Mesenchymal stem cell (in vitro differentiated cells and primary cell): ENCODE measurements around the gene RFC3.

Experiments
- DNase-seq: peaks from one replicate; pipeline ENCODE4 v3.0.0-alpha.2; 2013
- H2AFZ ChIP-seq: one replicate; pipeline ENCODE4 v1.6.1; 2013; ENCODE audit warnings: low read depth, mild to moderate bottlenecking, control low read depth, inconsistent platforms, low read length, moderate library complexity
- H2AK5ac ChIP-seq: 2 replicates; pipeline ENCODE4 v1.6.1; 2013; ENCODE audit warnings: low read length, moderate library complexity, mild to moderate bottlenecking, inconsistent platforms; ENCODE audit not compliant: severe bottlenecking
- H2BK120ac ChIP-seq: one replicate; pipeline ENCODE4 v1.6.1; 2013; ENCODE audit warnings: low read depth, mild to moderate bottlenecking, inconsistent platforms, low read length, moderate library complexity
- H2BK12ac ChIP-seq, 2 experiments: one replicate each; pipeline ENCODE4 v1.6.1; 2013; ENCODE audit warnings: inconsistent platforms in 2 of 2, low read length in 2 of 2, mild to moderate bottlenecking in 2 of 2, moderate library complexity in 2 of 2, control low read depth in 1 of 2
- H2BK15ac ChIP-seq: one replicate; pipeline ENCODE4 v1.6.1; 2013; ENCODE audit warnings: mild to moderate bottlenecking, low read depth, inconsistent platforms; ENCODE audit not compliant: poor library complexity, severe bottlenecking
- H2BK5ac ChIP-seq: 2 replicates; pipeline ENCODE4 v1.6.1; 2013; ENCODE audit warnings: low read depth, mild to moderate bottlenecking, low read length, control low read depth, inconsistent platforms; ENCODE audit not compliant: poor library complexity, severe bottlenecking
- H3K14ac ChIP-seq, 2 experiments: one replicate each; pipeline ENCODE4 v1.6.1; 2013; ENCODE audit warnings: inconsistent platforms in 2 of 2, low read length in 2 of 2, control low read depth in 1 of 2, mild to moderate bottlenecking in 1 of 2, moderate library complexity in 1 of 2
- H3K18ac ChIP-seq, 2 experiments: one replicate each; pipeline ENCODE4 v1.6.1; 2013; ENCODE audit warnings: inconsistent platforms in 2 of 2, low read length in 2 of 2, control low read depth in 1 of 2, low read depth in 1 of 2, mild to moderate bottlenecking in 1 of 2
- H3K23ac ChIP-seq, 2 experiments: one replicate each; pipeline ENCODE4 v1.6.1; 2013; ENCODE audit warnings: inconsistent platforms in 2 of 2, low read length in 2 of 2, mild to moderate bottlenecking in 2 of 2, moderate library complexity in 2 of 2, control low read depth in 1 of 2
- H3K27ac ChIP-seq: 2 replicates; pipeline ENCODE4 v1.5.1; 2013; ENCODE audit warnings: mild to moderate bottlenecking, moderate library complexity, low read length, control low read depth, inconsistent platforms; ENCODE audit not compliant: poor library complexity, severe bottlenecking
- H3K27me3 ChIP-seq, 2 experiments: 2 replicates each; pipeline versions ENCODE4 v1.6.1 to v1.7.0; 2013; ENCODE audit warnings: low read length in 2 of 2, mild to moderate bottlenecking in 2 of 2, moderate library complexity in 2 of 2, control low read depth in 1 of 2, inconsistent platforms in 1 of 2; ENCODE audit not compliant: control insufficient read depth in 1 of 2, insufficient read depth in 1 of 2
- H3K36me3 ChIP-seq, 2 experiments: 2 replicates each; pipeline versions ENCODE4 v1.6.1 to v1.7.0; 2013; ENCODE audit warnings: low read length in 2 of 2, control low read depth in 1 of 2, inconsistent platforms in 1 of 2, low read depth in 1 of 2, mild to moderate bottlenecking in 1 of 2; ENCODE audit not compliant: insufficient read depth in 2 of 2, control insufficient read depth in 1 of 2
- H3K4ac ChIP-seq, 2 experiments: one replicate each; pipeline ENCODE4 v1.6.1; 2013; ENCODE audit warnings: inconsistent platforms in 2 of 2, low read length in 2 of 2, mild to moderate bottlenecking in 2 of 2, moderate library complexity in 2 of 2, control low read depth in 1 of 2, low read depth in 1 of 2
- H3K4me1 ChIP-seq: 2 replicates; pipeline ENCODE4 v1.6.1; 2013; ENCODE audit warnings: low read depth, low read length, control low read depth; ENCODE audit not compliant: control insufficient read depth, insufficient read depth
- H3K4me2 ChIP-seq: 2 replicates; pipeline ENCODE4 v1.6.1; 2013; ENCODE audit warnings: low read length, mild to moderate bottlenecking, inconsistent platforms; ENCODE audit not compliant: poor library complexity, severe bottlenecking
- H3K4me3 ChIP-seq, 2 experiments: 2 replicates each; pipeline versions ENCODE4 v1.5.1 to v1.7.0; 2013; ENCODE audit warnings: low read length in 2 of 2, mild to moderate bottlenecking in 2 of 2, control low read depth in 1 of 2, low read depth in 1 of 2; ENCODE audit not compliant: insufficient read depth in 1 of 2
- H3K79me1 ChIP-seq: replicated peaks from 2 replicates; pipeline ENCODE4 v1.6.1; 2013; ENCODE audit warnings: mild to moderate bottlenecking, control low read depth, low read length, inconsistent platforms; ENCODE audit not compliant: poor library complexity, severe bottlenecking
- H3K9ac ChIP-seq: 2 replicates; pipeline ENCODE4 v1.7.0; 2013; ENCODE audit warnings: mild to moderate bottlenecking, low read length, moderate library complexity
- H3K9me3 ChIP-seq: 2 replicates; pipeline ENCODE4 v1.7.0; 2013; ENCODE audit warnings: mild to moderate bottlenecking, low read length; ENCODE audit not compliant: control insufficient read depth
- H4K8ac ChIP-seq: one replicate; pipeline ENCODE4 v1.6.1; 2013; ENCODE audit warnings: inconsistent platforms, mild to moderate bottlenecking, low read length, moderate library complexity
- H4K91ac ChIP-seq: one replicate; pipeline ENCODE4 v1.6.1; 2013; ENCODE audit warnings: mild to moderate bottlenecking, low read length, inconsistent platforms
- WGBS: methylation state at CpG from one replicate; pipeline ENCODE4 v1.1.7; 2013; ENCODE audit warnings: mixed read lengths; 5-methylcytosine and 5-hydroxymethylcytosine counted together

Gene RFC3

GRCh38 chr13:33865945-33866344, 48.0 kb downstream of the RFC3 start:
- 100% methylated on average over 3 of the region's 4 CpGs for WGBS
- no peak overlapping the region for H2AK5ac ChIP-seq
- no peak overlapping the region for H3K27ac ChIP-seq
- no peak overlapping the region for H2BK15ac ChIP-seq
- H3K79me1 ChIP-seq: no peaks in the 10 kb centered on the region
- no peak overlapping the region for H3K4ac ChIP-seq
- no peak overlapping the region for H3K4me2 ChIP-seq
- no peak for DNase-seq
- H2BK12ac ChIP-seq: no peak overlapping the region
- no peak overlapping the region for H3K9ac ChIP-seq
- H3K18ac ChIP-seq: no peak overlapping the region
- no peak overlapping the region for H3K23ac ChIP-seq
- H2BK5ac ChIP-seq: no peak overlapping the region
- H4K91ac ChIP-seq: no peak overlapping the region
- H3K9me3 ChIP-seq: no peaks in the 10 kb centered on the region
- peaks cover 1% of the 10 kb centered on the region for H3K4me1 ChIP-seq
- no peaks in the 10 kb centered on the region for H3K36me3 ChIP-seq
- no peak overlapping the region for H2BK120ac ChIP-seq
- H3K27me3 ChIP-seq: no peaks in the 10 kb centered on the region
- no peak overlapping the region for H3K4me3 ChIP-seq
- no peak overlapping the region for H4K8ac ChIP-seq
- no peak overlapping the region for H3K14ac ChIP-seq
- no peak overlapping the region for H2AFZ ChIP-seq

- no peak overlapping the region for H3K27ac ChIP-seq
- no peak overlapping the region for H4K8ac ChIP-seq
- no peak overlapping the region for H4K91ac ChIP-seq
- H3K4me1 ChIP-seq: peaks cover 1% of the 10 kb centered on the region
- no CpG with 5 or more reads among the region's 3 CpGs for WGBS
- H3K14ac ChIP-seq: no peak overlapping the region
- no peak overlapping the region for H2BK15ac ChIP-seq
- no peak overlapping the region for H2AFZ ChIP-seq
- H2BK12ac ChIP-seq: no peak overlapping the region
- H3K18ac ChIP-seq: no peak overlapping the region
- no peak overlapping the region for H3K23ac ChIP-seq
- H3K27me3 ChIP-seq: no peaks in the 10 kb centered on the region
- H3K9me3 ChIP-seq: no peaks in the 10 kb centered on the region
- H3K4me2 ChIP-seq: no peak overlapping the region
- H3K79me1 ChIP-seq: no peaks in the 10 kb centered on the region
- no peak overlapping the region for H2BK120ac ChIP-seq
- no peak overlapping the region for H3K4me3 ChIP-seq
- H2BK5ac ChIP-seq: no peak overlapping the region
- no peak overlapping the region for H2AK5ac ChIP-seq
- H3K36me3 ChIP-seq: no peaks in the 10 kb centered on the region
- DNase-seq: no peak
- no peak overlapping the region for H3K4ac ChIP-seq
- H3K9ac ChIP-seq: no peak overlapping the region
Observed at GRCh38 chr13:33867472-33867871, 49.5 kb downstream of the RFC3 start.

- peak overlapping the region; percentile 47 for H2AK5ac ChIP-seq
- H2BK120ac ChIP-seq: no peak overlapping the region
- H3K9me3 ChIP-seq: no peaks in the 10 kb centered on the region
- H3K9ac ChIP-seq: no peak overlapping the region
- no peak overlapping the region for H4K8ac ChIP-seq
- H3K4ac ChIP-seq: no peak overlapping the region
- H2BK12ac ChIP-seq: no peak overlapping the region
- H3K4me2 ChIP-seq: no peak overlapping the region
- H2BK5ac ChIP-seq: no peak overlapping the region
- H3K36me3 ChIP-seq: no peaks in the 10 kb centered on the region
- H4K91ac ChIP-seq: no peak overlapping the region
- no peak overlapping the region for H3K4me3 ChIP-seq
- H3K79me1 ChIP-seq: no peaks in the 10 kb centered on the region
- 98% methylated on average over 2 of the region's 3 CpGs for WGBS
- H3K27ac ChIP-seq: peak overlapping the region; percentile 8
- H3K14ac ChIP-seq: no peak overlapping the region
- no peak overlapping the region for H3K18ac ChIP-seq
- H3K23ac ChIP-seq: no peak overlapping the region
- H3K4me1 ChIP-seq: peaks cover 1% of the 10 kb centered on the region
- H2AFZ ChIP-seq: no peak overlapping the region
- H3K27me3 ChIP-seq: no peaks in the 10 kb centered on the region
- DNase-seq: no peak
- no peak overlapping the region for H2BK15ac ChIP-seq
Observed at GRCh38 chr13:33868343-33868994, 50.5 kb downstream of the RFC3 start.

GRCh38 chr13:33869005-33869404, 51.1 kb downstream of the RFC3 start:
- no peak overlapping the region for H3K9ac ChIP-seq
- peaks cover 1% of the 10 kb centered on the region for H3K4me1 ChIP-seq
- H3K4ac ChIP-seq: no peak overlapping the region
- H4K91ac ChIP-seq: no peak overlapping the region
- H3K14ac ChIP-seq: no peak overlapping the region
- no peak overlapping the region for H3K23ac ChIP-seq
- no peaks in the 10 kb centered on the region for H3K36me3 ChIP-seq
- H4K8ac ChIP-seq: no peak overlapping the region
- DNase-seq: no peak
- no peak overlapping the region for H3K4me3 ChIP-seq
- H3K27me3 ChIP-seq: no peaks in the 10 kb centered on the region
- H2AFZ ChIP-seq: no peak overlapping the region
- H3K9me3 ChIP-seq: no peaks in the 10 kb centered on the region
- H2AK5ac ChIP-seq: no peak overlapping the region
- H3K18ac ChIP-seq: no peak overlapping the region
- no peak overlapping the region for H2BK12ac ChIP-seq
- peak overlapping the region; percentile 8 for H3K27ac ChIP-seq
- no peak overlapping the region for H2BK120ac ChIP-seq
- H2BK15ac ChIP-seq: no peak overlapping the region
- H3K4me2 ChIP-seq: no peak overlapping the region
- no peaks in the 10 kb centered on the region for H3K79me1 ChIP-seq
- H2BK5ac ChIP-seq: no peak overlapping the region
